Tibial nerve (tissue), 4 donors: ENCODE measurements around the gene RNF187.

Source experiments
- CTCF ChIP-seq, 5 experiments: fragments of 200-600 bp in 3 of 5; fragments of 450-650 bp in 2 of 5; sonication (generic) in 3 of 5; IDR thresholded peaks; one replicate each; pipeline ENCODE4 v1.5.1; 2016 to 2019; ENCODE audit warnings: antibody characterized with exemption in 5 of 5, mild to moderate bottlenecking in 3 of 5, moderate library complexity in 2 of 5
- EP300 ChIP-seq, 2 donors: sonication (generic); formaldehyde crosslinking; IDR thresholded peaks; one replicate each; pipeline ENCODE4 v1.6.1; 2017; ENCODE audit warnings: antibody characterized with exemption in 2 of 2, mild to moderate bottlenecking in 1 of 2
- POLR2A ChIP-seq, 2 donors: fragments of 450-650 bp; IDR thresholded peaks; one replicate each; pipeline ENCODE4 v1.6.1; 2017; ENCODE audit warnings: antibody characterized with exemption in 2 of 2, mild to moderate bottlenecking in 2 of 2, moderate library complexity in 2 of 2

- TF ChIP-seq POLR2A (IDR thresholded peaks at IDR 0.05): no peak
- TF ChIP-seq CTCF (IDR thresholded peaks at IDR 0.05): no peak
- TF ChIP-seq EP300 (IDR thresholded peaks at IDR 0.05): no peak
These were observed 1.1 kb downstream of the RNF187 start for GRCh38 chr1:228488125-228488817.
